ENCODE data around the gene L3MBTL3. TPM values are rescaled to one million over a fixed set of nuclear protein-coding genes. Genes with fewer than 3 reads are reported as not detected.

L3MBTL3 gene
- total and polyA plus RNA-seq, 9 donors, result 6.5 to 17.9 (median 13.5) TPM

GRCh38 chr6:130118236-130118635, 99.9 kb downstream of the L3MBTL3 start:
- WGBS, 3 donors, result 87 to 97% (median 96%) methylated on average over 6 of the region's 6 CpGs
- Histone ChIP-seq H3K4me3 (no peak overlapping the region), H3K27me3 (no peaks in the 10 kb centered on the region), H3K27ac (no peak overlapping the region), H3K36me3 (no peaks in the 10 kb centered on the region), H3K9me3 (no peaks in the 10 kb centered on the region), H3K4me1 (ENCODE audit: insufficient read depth) (no peaks in the 10 kb centered on the region)
- intact Hi-C loops (cut with DNase I), result no loop called here
- DNase-seq, result no peak
- TF ChIP-seq POLR2A (IDR thresholded peaks at IDR 0.05) (no peak), EP300 (IDR thresholded peaks at IDR 0.05) (no peak), CTCF (IDR thresholded peaks at IDR 0.05) (no peak)

GRCh38 chr6:130119211-130119610, 100.8 kb downstream of the L3MBTL3 start:
- intact Hi-C loops (cut with DNase I), result no loop called here
- WGBS, 3 donors, result 96 to 99% (median 98%) methylated on average over 1 of the region's 1 CpG

GRCh38 chr6:130120731-130121130, 102.3 kb downstream of the L3MBTL3 start:
- H3K36me3 ChIP-seq, result no peaks in the 10 kb centered on the region
- DNase-seq, result no peak
- no peaks in the 10 kb centered on the region for H3K27me3 ChIP-seq
- no peaks in the 10 kb centered on the region for H3K9me3 ChIP-seq
- H3K4me3 ChIP-seq, result no peak overlapping the region
- intact Hi-C loops (cut with DNase I), result no loop called here
- H3K27ac ChIP-seq, result no peak overlapping the region
- peaks cover 2% of the 10 kb centered on the region for H3K4me1 ChIP-seq (ENCODE audit: insufficient read depth)
- TF ChIP-seq POLR2A (IDR thresholded peaks at IDR 0.05), result no peak
- TF ChIP-seq EP300 (IDR thresholded peaks at IDR 0.05), result no peak
- no peak for TF ChIP-seq CTCF (IDR thresholded peaks at IDR 0.05)

More at GRCh38 chr6:130119211-130119610, 100.8 kb downstream of the L3MBTL3 start:
- TF ChIP-seq EP300 (IDR thresholded peaks at IDR 0.05) (no peak), CTCF (IDR thresholded peaks at IDR 0.05) (no peak), POLR2A (IDR thresholded peaks at IDR 0.05) (no peak)
- Histone ChIP-seq H3K9me3 (no peaks in the 10 kb centered on the region), H3K27ac (no peak overlapping the region), H3K4me1 (ENCODE audit: insufficient read depth) (peaks cover 2% of the 10 kb centered on the region), H3K36me3 (no peaks in the 10 kb centered on the region), H3K27me3 (no peaks in the 10 kb centered on the region), H3K4me3 (no peak overlapping the region)
- DNase-seq, result no peak

GRCh38 chr6:130122243-130122642, 103.9 kb downstream of the L3MBTL3 start:
- H3K36me3 ChIP-seq, result no peaks in the 10 kb centered on the region
- no peak overlapping the region for H3K27ac ChIP-seq
- 79 to 93% (median 83%) methylated on average over 2 of the region's 2 CpGs for WGBS, 3 donors
- H3K27me3 ChIP-seq, result no peaks in the 10 kb centered on the region
- no peaks in the 10 kb centered on the region for H3K9me3 ChIP-seq
- TF ChIP-seq EP300 (IDR thresholded peaks at IDR 0.05) (no peak), CTCF (IDR thresholded peaks at IDR 0.05) (no peak), POLR2A (IDR thresholded peaks at IDR 0.05) (no peak)
- no peak for DNase-seq
- H3K4me3 ChIP-seq, result no peak overlapping the region
- peaks cover 2% of the 10 kb centered on the region for H3K4me1 ChIP-seq (ENCODE audit: insufficient read depth)
- intact Hi-C loops (cut with DNase I), result no loop called here

GRCh38 chr6:130127195-130127594, 108.8 kb downstream of the L3MBTL3 start:
- intact Hi-C loops (cut with DNase I), result no loop called here

More at GRCh38 chr6:130127195-130127594, 108.8 kb downstream of the L3MBTL3 start:
- Histone ChIP-seq H3K4me3 (no peak overlapping the region), H3K27ac (no peak overlapping the region), H3K9me3 (no peaks in the 10 kb centered on the region), H3K36me3 (no peaks in the 10 kb centered on the region), H3K4me1 (ENCODE audit: insufficient read depth) (peaks cover 2% of the 10 kb centered on the region), H3K27me3 (no peaks in the 10 kb centered on the region)
- no peak for DNase-seq
- TF ChIP-seq POLR2A (IDR thresholded peaks at IDR 0.05) (no peak), CTCF (IDR thresholded peaks at IDR 0.05) (no peak), EP300 (IDR thresholded peaks at IDR 0.05) (no peak)
- WGBS, 3 donors, result 47 to 58% (median 49%) methylated on average over 2 of the region's 2 CpGs
